GM18508 (cell line): Measurements from ENCODE around the gene RIMS1.
A peak's percentile ranks its signal among the peaks of the same experiment; 100 is the strongest.

ENCODE experiments used
- ATAC-seq: cut with Tn5 transposase; IDR thresholded peaks from one replicate; pipeline ENCODE4 v1.9.1; 2021; ENCODE audit warnings: moderate number of reproducible peaks; ENCODE audit not compliant: insufficient read depth, unreplicated experiment

Gene RIMS1

GRCh38 chr6:72083976-72084375 lies 197.6 kb downstream of the RIMS1 start:
- no peak for ATAC-seq

- no peak for ATAC-seq
Observed at GRCh38 chr6:72084992-72085569, 198.7 kb downstream of the RIMS1 start.

GRCh38 chr6:72094506-72094905 lies 208.2 kb downstream of the RIMS1 start:
- ATAC-seq: no peak

- no peak for ATAC-seq
Observed at GRCh38 chr6:72102561-72102960, 216.2 kb downstream of the RIMS1 start.

- ATAC-seq: no peak
Observed at GRCh38 chr6:72111611-72112010, 225.3 kb downstream of the RIMS1 start.

GRCh38 chr6:72130327-72130726 lies 244.0 kb downstream of the RIMS1 start:
- no peak for ATAC-seq

GRCh38 chr6:72132427-72132826 lies 246.1 kb downstream of the RIMS1 start:
- ATAC-seq: no peak

- ATAC-seq: no peak
Observed at GRCh38 chr6:72132851-72133250, 246.5 kb downstream of the RIMS1 start.

GRCh38 chr6:72133324-72133723 lies 247.0 kb downstream of the RIMS1 start:
- no peak for ATAC-seq

GRCh38 chr6:72140795-72141194 lies 254.4 kb downstream of the RIMS1 start:
- ATAC-seq: no peak

GRCh38 chr6:72149715-72150114 lies 263.4 kb downstream of the RIMS1 start:
- ATAC-seq: no peak

GRCh38 chr6:72151742-72152141 lies 265.4 kb downstream of the RIMS1 start:
- ATAC-seq: no peak

- ATAC-seq: no peak
Observed at GRCh38 chr6:72175916-72176315, 289.6 kb downstream of the RIMS1 start.

GRCh38 chr6:72182337-72183246 lies 296.2 kb downstream of the RIMS1 start:
- peak; percentile 60 for ATAC-seq

- ATAC-seq: no peak
Observed at GRCh38 chr6:72203983-72204382, 317.6 kb downstream of the RIMS1 start.

GRCh38 chr6:72205500-72205899 lies 319.1 kb downstream of the RIMS1 start:
- no peak for ATAC-seq

- no peak for ATAC-seq
Observed at GRCh38 chr6:72206606-72207005, 320.3 kb downstream of the RIMS1 start.

GRCh38 chr6:72212686-72213085 lies 326.3 kb downstream of the RIMS1 start:
- ATAC-seq: no peak

- no peak for ATAC-seq
Observed at GRCh38 chr6:72213654-72214053, 327.3 kb downstream of the RIMS1 start.

GRCh38 chr6:72216222-72217068 lies 330.1 kb downstream of the RIMS1 start:
- no peak for ATAC-seq

GRCh38 chr6:72217626-72218025 lies 331.3 kb downstream of the RIMS1 start:
- ATAC-seq: no peak
